NB4 (cell line): ENCODE data around the gene OSBPL10.

Experiments
- DNase-seq: peaks from one replicate; pipeline ENCODE4 v3.0.0; 2010; ENCODE audit warnings: low read depth
- H3K4me3 ChIP-seq: one replicate; pipeline ENCODE4 v1.5.1; 2011; ENCODE audit warnings: mild to moderate bottlenecking, low read depth, low read length, moderate library complexity
- MYC ChIP-seq: IDR thresholded peaks from 2 replicates; pipeline ENCODE4 v1.6.1; 2011; ENCODE audit warnings: low read depth, low read length
- POLR2A ChIP-seq: IDR thresholded peaks from 2 replicates; pipeline ENCODE4 v1.6.1; 2011; ENCODE audit warnings: mild to moderate bottlenecking; ENCODE audit not compliant: insufficient read length; ENCODE audit errors: extremely low read depth
- TF ChIP-seq, protein P1 (sequence below): IDR thresholded peaks from one replicate; pipeline ENCODE4 v1.5.1; 2012; ENCODE audit warnings: low read depth, low read length
- TF ChIP-seq, protein P2 (sequence below): IDR thresholded peaks from 2 replicates; pipeline ENCODE4 v1.6.1; 2011; ENCODE audit warnings: low read depth, low read length

The OSBPL10 gene

GRCh38 chr3:31775383-31775782, 205.7 kb downstream of the OSBPL10 start:
- no peak overlapping the region for H3K4me3 ChIP-seq
- TF ChIP-seq MYC = no peak
- TF ChIP-seq, protein P1, sequence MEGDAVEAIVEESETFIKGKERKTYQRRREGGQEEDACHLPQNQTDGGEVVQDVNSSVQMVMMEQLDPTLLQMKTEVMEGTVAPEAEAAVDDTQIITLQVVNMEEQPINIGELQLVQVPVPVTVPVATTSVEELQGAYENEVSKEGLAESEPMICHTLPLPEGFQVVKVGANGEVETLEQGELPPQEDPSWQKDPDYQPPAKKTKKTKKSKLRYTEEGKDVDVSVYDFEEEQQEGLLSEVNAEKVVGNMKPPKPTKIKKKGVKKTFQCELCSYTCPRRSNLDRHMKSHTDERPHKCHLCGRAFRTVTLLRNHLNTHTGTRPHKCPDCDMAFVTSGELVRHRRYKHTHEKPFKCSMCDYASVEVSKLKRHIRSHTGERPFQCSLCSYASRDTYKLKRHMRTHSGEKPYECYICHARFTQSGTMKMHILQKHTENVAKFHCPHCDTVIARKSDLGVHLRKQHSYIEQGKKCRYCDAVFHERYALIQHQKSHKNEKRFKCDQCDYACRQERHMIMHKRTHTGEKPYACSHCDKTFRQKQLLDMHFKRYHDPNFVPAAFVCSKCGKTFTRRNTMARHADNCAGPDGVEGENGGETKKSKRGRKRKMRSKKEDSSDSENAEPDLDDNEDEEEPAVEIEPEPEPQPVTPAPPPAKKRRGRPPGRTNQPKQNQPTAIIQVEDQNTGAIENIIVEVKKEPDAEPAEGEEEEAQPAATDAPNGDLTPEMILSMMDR = no peak
- TF ChIP-seq, protein P2, sequence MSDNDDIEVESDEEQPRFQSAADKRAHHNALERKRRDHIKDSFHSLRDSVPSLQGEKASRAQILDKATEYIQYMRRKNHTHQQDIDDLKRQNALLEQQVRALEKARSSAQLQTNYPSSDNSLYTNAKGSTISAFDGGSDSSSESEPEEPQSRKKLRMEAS = no peak
- DNase-seq = no peak

- DNase-seq = no peak
- TF ChIP-seq POLR2A (no peak), MYC (no peak)
- TF ChIP-seq, protein P2 = no peak
- TF ChIP-seq, protein P1 = no peak
- no peak overlapping the region for H3K4me3 ChIP-seq
These were observed 208.1 kb downstream of the OSBPL10 start for GRCh38 chr3:31772758-31773473.

GRCh38 chr3:31772272-31772671, 208.8 kb downstream of the OSBPL10 start:
- TF ChIP-seq, protein P1 = no peak
- no peak for TF ChIP-seq MYC
- TF ChIP-seq, protein P2 = no peak
- no peak overlapping the region for H3K4me3 ChIP-seq

GRCh38 chr3:31770822-31771326, 210.2 kb downstream of the OSBPL10 start:
- no peak for DNase-seq
- H3K4me3 ChIP-seq = no peak overlapping the region
- TF ChIP-seq, protein P1 = no peak
- TF ChIP-seq POLR2A = no peak
- TF ChIP-seq MYC = no peak
- TF ChIP-seq, protein P2 = no peak

More at GRCh38 chr3:31772272-31772671, 208.8 kb downstream of the OSBPL10 start:
- DNase-seq = no peak

DNA sequence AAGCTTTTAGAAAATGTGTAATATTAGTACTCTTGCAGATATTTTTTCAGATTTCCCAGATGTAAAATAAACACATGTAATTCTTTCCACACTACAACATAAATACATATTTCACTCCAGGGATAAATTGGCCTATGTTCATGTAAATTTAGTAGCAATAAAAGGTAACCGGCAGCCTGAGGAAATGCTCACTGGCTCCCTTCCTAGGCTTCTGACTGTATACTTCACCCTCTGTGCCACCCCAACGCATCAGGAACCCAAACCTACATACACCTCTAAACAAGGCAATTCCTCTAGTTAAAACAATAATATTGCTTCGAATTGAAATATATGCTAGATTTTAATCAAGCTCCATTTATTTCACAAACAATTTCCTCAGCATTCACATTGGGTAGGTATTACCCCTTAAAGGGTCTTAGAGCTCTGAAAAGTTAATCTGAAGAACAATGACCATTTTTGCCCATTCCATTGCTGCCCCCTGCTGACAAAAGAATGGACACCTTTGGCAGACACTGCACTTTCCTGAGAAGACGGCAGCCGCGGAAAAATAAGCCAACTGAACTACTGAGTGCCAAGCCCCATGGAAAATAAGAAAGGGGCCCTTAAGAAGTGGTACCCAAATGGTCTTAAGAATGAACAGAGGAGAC, 212.5 kb downstream of the OSBPL10 start:
- peak; percentile 67 for DNase-seq
- no peak overlapping the region for H3K4me3 ChIP-seq
- TF ChIP-seq, protein P1 = peak; percentile 41
- TF ChIP-seq, protein P2 = no peak
- no peak for TF ChIP-seq MYC
